Stimulated activated CD4-positive, alpha-beta T cell treated with anti-CD3 and anti-CD28 coated beads, Interleukin-1b, Interleukin-23, amount 100 ng/mL, for 24 hours (primary cell): Measurements from ENCODE around the gene FIG4.
"Not testable (repeated sequence)": the region's sequence is repeated elsewhere in the genome, so short reads cannot be mapped to it uniquely, and the experiment has no call there.

Experiments used
- DNase-seq, 4 experiments: peaks; one replicate each; pipeline ENCODE4 v3.0.0-alpha.2; 2020; ENCODE audit warnings: low read depth in 4 of 4, low spot score in 1 of 4

The FIG4 gene

DNA sequence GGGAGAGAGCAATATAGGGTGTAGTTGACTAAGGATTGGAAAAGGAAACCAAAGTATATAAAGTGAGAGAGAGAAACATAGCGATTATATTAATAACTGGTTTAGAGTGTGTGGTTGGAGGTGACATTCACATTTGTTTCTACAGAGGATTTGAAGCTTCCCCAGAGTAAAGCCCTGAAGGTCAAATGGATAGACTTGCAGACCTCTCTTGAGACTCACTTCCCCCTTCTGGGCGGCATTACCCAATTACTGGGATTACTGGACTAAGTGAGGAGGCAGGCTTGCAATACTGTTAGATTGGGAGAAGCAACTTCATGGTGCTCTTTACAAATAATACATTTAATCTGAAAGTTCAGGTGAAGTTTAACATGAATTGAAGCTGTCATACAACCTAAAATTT lies 10.7 kb downstream of the FIG4 start:
- no peak for DNase-seq

- DNase-seq, result no peak
Measured at GRCh38 chr6:109702791-109703190, 11.7 kb downstream of the FIG4 start.

GRCh38 chr6:109705258-109705657 lies 14.2 kb downstream of the FIG4 start:
- DNase-seq, result peak; percentile 37 to 61 (median 52)

GRCh38 chr6:109706513-109706912 lies 15.4 kb downstream of the FIG4 start:
- DNase-seq, result no peak

DNA sequence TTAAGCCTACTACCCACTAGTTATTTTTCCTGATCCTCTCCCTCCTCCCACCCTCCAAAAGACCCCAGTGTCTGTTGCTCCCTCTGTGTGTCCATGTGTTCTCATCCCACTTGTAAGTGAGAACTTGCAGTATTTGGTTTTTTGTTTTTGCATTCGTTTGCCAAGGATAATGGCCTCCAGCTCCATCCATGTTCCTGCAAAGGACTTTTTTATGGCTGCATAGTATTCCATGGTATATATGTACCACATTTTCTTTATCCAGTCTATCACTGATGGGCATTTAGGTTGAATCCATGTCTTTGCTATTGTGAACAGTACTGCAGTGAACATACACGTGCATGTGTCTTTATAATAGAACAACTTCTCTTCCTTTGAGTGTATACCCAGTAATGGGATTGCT lies 17.0 kb downstream of the FIG4 start:
- not testable (repeated sequence) for DNase-seq

- no peak for DNase-seq
Measured at GRCh38 chr6:109713097-109713496, 22.0 kb downstream of the FIG4 start.

DNA sequence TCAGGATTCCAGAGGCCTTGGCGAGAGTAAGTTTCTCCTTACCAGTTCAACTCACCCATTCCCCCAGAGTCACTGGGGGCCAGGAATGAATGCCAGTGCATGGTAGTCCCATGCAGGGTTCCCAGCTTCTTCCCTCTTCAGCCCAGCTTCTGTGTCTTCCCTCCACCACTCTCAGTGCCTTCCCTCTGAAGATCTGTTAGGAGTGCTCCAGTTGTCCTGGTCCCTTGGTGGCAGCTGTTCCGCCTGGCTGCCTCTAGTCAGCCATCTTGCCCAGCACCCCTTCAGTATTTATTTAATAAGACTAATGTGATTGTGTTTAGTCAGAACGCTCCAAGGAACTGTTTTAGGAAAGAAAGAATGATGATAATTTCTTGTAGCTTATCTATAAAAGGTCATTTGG lies 23.1 kb downstream of the FIG4 start:
- DNase-seq, result no peak

DNA sequence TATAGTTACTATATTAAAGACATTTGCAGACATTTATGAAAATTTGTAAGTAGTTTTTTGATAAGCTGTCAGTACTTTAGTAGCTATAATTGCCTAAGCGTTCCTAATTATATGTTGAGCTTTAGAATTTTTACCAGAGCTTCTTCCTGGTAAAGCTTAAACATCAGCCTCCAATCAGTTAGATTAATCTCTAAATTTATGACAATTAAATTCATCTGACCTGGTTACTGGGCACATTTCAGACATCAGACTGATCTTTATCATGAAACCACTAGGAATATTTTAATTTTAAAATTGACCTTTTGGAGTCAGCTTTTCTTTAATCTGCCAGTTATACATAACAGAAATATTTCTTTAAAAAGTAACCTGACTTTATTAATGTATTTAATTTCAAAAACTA lies 23.5 kb downstream of the FIG4 start:
- no peak for DNase-seq

GRCh38 chr6:109715616-109716015 lies 24.5 kb downstream of the FIG4 start:
- DNase-seq, result no peak

GRCh38 chr6:109717971-109718370 lies 26.9 kb downstream of the FIG4 start:
- DNase-seq, result no peak

DNA sequence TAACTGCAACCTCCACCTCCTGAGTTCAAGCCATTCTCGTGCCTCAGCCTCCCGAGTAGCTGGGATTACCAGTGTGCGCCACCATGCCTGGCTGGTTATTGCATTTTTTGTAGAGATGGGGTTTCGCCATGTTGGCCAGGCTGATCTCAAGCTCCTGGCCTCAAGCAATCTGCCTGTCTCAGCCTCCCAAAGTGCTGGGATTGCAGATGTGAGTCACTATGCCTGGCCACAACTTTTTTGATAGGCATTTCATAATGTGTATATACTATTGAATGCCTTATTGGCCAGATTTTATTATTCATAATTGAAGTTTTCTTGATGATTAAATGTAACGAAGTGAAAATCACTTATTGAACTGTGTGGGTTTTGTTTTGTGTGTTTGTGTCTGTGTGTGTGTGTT lies 27.9 kb downstream of the FIG4 start:
- no peak for DNase-seq

DNA sequence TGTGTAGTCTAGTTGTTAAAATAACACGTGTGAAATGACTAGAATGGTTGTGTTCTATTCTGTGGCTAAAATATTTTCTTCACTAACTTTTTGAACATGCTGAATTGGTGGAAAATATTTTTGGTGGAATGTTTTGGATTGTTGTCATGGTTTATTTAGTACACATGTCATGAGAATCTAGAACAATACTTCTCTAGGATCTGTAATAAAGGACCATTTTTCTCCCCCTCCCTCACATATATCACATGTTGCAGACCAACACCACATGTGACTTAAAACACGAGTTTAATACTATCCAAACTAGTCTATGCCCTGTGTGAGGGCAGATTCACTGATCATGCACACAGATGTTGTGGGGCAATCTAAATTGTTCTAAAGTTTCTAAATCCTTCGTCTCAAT lies 29.2 kb downstream of the FIG4 start:
- DNase-seq, result no peak

DNA sequence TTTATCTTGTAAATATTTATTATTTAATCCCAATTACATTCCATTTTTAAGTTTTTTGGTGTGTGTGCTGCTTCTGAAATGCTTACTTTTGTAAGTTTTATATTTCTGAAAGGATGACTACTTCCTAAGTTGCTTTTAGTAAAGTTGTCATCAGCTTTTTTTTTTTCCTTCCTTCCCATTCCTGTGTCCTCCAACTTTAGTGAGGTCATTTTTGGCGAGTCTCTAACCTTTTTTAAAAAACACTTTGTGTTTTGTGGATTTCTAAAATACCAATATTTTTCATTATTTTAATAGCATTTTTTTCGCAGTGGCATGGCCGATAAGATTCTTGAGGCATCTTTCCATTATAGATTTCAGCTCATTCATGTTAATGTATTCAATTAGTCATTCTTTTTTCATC lies 30.9 kb downstream of the FIG4 start:
- DNase-seq, result no peak

GRCh38 chr6:109722564-109723254 lies 31.6 kb downstream of the FIG4 start:
- DNase-seq, result no peak

DNA sequence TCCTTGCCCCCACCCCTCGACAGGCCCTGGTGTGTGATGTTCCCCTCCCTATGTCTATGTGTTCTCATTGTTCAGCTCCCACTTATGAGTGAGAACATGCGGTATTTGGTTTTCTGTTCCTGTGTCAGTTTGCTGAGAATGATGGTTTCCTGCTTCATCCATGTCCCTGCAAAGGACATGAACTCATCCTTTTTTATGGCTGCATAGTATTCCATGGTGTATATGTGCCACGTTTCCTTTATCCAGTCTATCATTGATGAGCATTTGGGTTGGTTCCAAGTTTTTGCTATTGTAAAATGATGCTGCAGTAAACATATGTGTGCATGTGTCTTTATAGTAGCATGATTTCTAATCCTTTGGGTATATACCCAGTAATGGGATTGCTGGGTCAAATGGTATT lies 34.2 kb downstream of the FIG4 start:
- DNase-seq, result not testable (repeated sequence)

DNA sequence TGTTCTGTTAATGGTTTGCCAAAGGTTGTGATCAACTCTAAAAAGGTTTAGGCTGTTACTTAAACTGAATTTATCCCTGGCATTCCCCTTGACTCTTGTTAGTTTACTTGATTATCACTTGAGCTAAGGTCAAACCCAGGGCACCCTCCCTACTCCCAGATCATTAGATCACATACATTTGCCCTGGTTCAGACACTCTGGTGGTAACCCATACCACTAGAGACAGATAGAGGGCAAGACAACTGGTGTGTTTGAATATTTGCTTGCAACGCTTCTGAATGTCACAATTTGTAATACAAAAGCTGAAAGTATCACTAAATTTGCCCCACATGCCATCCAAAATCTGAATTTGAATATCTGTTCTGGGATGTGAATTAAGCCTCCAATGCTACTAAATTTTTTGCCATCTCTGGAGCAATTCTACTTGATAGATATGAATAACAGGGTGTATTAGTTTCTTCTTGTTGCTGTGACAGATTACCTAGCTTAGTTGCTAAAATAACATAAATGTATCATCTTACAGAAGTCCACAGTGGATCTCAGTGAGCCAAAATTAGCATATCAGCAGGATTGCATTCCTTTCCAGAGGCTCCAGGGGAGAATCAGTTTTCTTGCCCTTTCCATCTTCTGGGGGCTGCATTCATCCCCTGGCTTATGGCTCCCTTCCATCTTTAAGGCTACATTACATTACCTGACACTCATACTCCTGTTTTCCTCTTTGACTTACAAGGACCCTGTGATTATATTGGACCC lies 45.4 kb downstream of the FIG4 start:
- DNase-seq, result no peak

DNA sequence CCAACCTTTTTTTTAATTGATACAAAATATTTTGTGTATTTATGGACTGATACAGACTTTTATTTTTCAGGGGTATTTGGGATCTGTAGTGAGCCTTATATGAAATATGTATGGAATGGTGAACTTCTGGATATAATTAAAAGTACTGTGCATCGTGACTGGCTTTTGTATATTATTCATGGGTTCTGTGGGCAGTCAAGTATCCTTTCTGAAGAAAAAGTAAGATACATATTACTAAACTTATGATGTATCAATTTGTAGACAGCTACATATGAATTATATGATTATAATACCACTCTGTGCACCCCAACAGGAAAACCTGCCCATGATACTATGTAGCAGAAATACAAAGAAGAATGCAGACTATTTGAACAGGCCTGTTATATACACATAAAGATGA lies 47.2 kb downstream of the FIG4 start:
- DNase-seq, result no peak

- no peak for DNase-seq
Measured at GRCh38 chr6:109738667-109739066, 47.6 kb downstream of the FIG4 start.

GRCh38 chr6:109739686-109740085 lies 48.6 kb downstream of the FIG4 start:
- no peak for DNase-seq

DNA sequence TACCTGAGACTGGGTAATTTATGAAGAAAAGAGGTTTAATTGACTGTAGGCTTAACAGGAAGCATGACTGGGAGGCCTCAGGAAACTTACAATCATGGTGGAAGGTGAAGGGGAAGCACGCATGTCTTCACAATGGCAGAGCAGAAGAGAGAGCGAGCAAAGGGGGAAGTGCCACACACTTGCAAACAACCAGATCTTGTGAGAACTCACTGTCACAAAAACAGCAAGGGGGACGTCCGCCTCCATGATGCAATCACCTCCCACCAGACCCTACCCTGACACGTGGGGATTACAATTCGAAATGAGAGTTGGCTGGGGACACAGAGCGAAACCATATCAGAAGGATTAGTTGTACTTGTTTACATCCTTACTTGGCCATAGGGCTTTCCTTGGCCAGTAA lies 49.7 kb downstream of the FIG4 start:
- no peak for DNase-seq

GRCh38 chr6:109743739-109744138 lies 52.6 kb downstream of the FIG4 start:
- no peak for DNase-seq

GRCh38 chr6:109744779-109745178 lies 53.7 kb downstream of the FIG4 start:
- DNase-seq, result not testable (repeated sequence)

- no peak for DNase-seq
Measured at GRCh38 chr6:109747221-109747620, 56.1 kb downstream of the FIG4 start.
